ENCODE measurements around the gene CLCN7. TPM values are rescaled to one million over a fixed set of nuclear protein-coding genes. Genes with fewer than 3 reads are reported as not detected.
A peak's percentile ranks its signal among the peaks of the same experiment; 100 is the strongest.

The CLCN7 gene
- total and polyA plus RNA-seq, 2 of the 8 experiments (the other 6 are each of a cell fraction or from before 2014, with no cell fraction given): 38.6 to 81.5 TPM

DNA sequence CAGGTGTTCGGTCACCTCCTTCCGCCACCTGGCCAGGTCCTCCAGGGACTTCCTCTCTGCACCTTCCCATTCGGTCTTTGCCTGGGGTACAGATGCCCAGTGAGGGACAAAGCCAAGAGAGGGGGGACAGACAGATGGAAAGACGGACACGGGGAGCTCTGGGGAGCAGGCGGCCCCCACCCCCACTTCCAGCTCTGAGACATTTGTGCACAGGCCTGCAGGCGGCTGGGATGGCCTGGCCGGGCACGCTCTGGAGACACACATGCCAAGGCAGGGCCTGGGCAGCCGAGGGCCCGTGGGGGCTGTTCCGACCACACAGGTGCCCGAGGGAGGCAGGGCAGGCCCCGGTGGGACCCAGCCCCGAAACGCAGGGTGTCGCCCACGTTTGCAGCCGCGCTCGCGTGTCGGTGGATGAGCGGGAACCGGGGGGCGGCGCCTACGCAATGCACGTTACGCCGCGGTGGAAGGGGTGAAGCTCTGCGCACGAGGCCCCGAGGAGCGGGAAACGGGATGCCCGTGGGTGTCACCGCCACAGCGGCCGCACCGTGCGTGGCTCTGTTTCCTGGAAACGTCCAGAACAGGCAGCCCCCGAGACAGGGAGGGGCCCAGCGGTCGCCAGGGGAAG lies 38.0 kb downstream of the CLCN7 start:
- H2BK15ac ChIP-seq (ENCODE audit: low read length): no peak overlapping the region
- ChIA-PET POLR2A (ENCODE audit: partially characterized antibody) (interaction anchor here (0.6 to 5.6 kb wide), 6 partner anchors 8 to 319 kb away, joined by 3 to 22 read pairs (median 4); partner anchors contain the start of gene UQCC4), CTCF (ENCODE audit: partially characterized antibody) (interaction anchor here (0.8 to 4.0 kb wide), 3 partner anchors 9 to 693 kb away, joined by 3 to 30 read pairs (median 3); no protein-coding TSS in a partner anchor)
- H3K18ac ChIP-seq (ENCODE audit: extremely low read depth, low read length): no peak overlapping the region
- H4K8ac ChIP-seq (ENCODE audit: extremely low read depth, insufficient read depth, low read length): peak overlapping the region; percentile 7; the same call in 1 of the 2 replicates
- H3K4me3 ChIP-seq (ENCODE audit: extremely low read depth in 1 of 4, insufficient read depth in 2 of 4, low read depth in 3 of 4, low read length in 4 of 4): no peak overlapping the region
- no peaks in the 10 kb centered on the region for H3K36me3 ChIP-seq (ENCODE audit: control insufficient read depth in 2 of 4, insufficient read depth in 4 of 4, low read length in 3 of 4)
- 0 out of 7 replicates have a peak overlapping the region, but pooled peaks of 1 of the 4 experiments have one; percentile 18 for H3K9ac ChIP-seq (replicated peaks in 1 of 4; ENCODE audit: extremely low read depth in 1 of 4, low read depth in 3 of 4, low read length in 3 of 4)
- H4K20me1 ChIP-seq (replicated peaks in 1 of 2; ENCODE audit: control insufficient read depth in 1 of 2, insufficient read depth in 2 of 2, low read length in 2 of 2): no peaks in the 10 kb centered on the region
- no peaks in the 10 kb centered on the region for H3K9me3 ChIP-seq (ENCODE audit: insufficient read depth in 2 of 2, low read depth in 1 of 2, low read length in 1 of 2)
- H3K56ac ChIP-seq (replicated peaks; ENCODE audit: insufficient read length, low read depth, low read length): no peak overlapping the region
- H3K14ac ChIP-seq (ENCODE audit: insufficient read length): no peak overlapping the region
- no peak overlapping the region for H2BK20ac ChIP-seq (ENCODE audit: low read length)
- H3K27ac ChIP-seq (ENCODE audit: low read depth, low read length): no peak overlapping the region
- H2AK5ac ChIP-seq (ENCODE audit: low read depth, low read length): no peak overlapping the region
- H3K79me1 ChIP-seq (ENCODE audit: low read depth, low read length): no peaks in the 10 kb centered on the region
- WGBS, 2 experiments (ENCODE audit: extremely low coverage in 1 of 2, insufficient coverage in 1 of 2, insufficient read length in 1 of 2, insufficient replicate concordance in 2 of 2, low coverage in 1 of 2, low lambda C conversion rate in 2 of 2, missing lambda C conversion rate in 1 of 2): 93% methylated on average over 36 of the region's 47 CpGs; no CpG with 5 or more reads in 1 of the 2 experiments
- DNase-seq (ENCODE audit: low read depth in 1 of 2, low spot score in 2 of 2) (no peak), FAIRE-seq (no peak)
- no peaks in the 10 kb centered on the region for H3K27me3 ChIP-seq (replicated peaks in 1 of 4; ENCODE audit: control insufficient read depth in 3 of 4, extremely low read depth in 1 of 4, insufficient read depth in 3 of 4, low read length in 3 of 4)
- no peaks in the 10 kb centered on the region for H3K79me2 ChIP-seq (ENCODE audit: control insufficient read depth in 1 of 2, insufficient read depth in 2 of 2, low read length in 2 of 2)
- no peak overlapping the region for H4K5ac ChIP-seq (ENCODE audit: insufficient read length, low read depth, low read length)
- H2AFZ ChIP-seq (ENCODE audit: low read length): no peak overlapping the region
- no peak overlapping the region for H3K23ac ChIP-seq (ENCODE audit: insufficient read length)
- H2BK5ac ChIP-seq (ENCODE audit: low read depth, low read length): no peak overlapping the region
- H3K23me2 ChIP-seq (ENCODE audit: low read depth, low read length): no peaks in the 10 kb centered on the region
- H2BK120ac ChIP-seq (replicated peaks; ENCODE audit: low read depth, low read length): no peak overlapping the region
- TF ChIP-seq EZH2 (IDR thresholded peaks at IDR 0.05; ENCODE audit: low read depth, low read length, severe bottlenecking) (no peak), JUND (IDR thresholded peaks at IDR 0.05; ENCODE audit: low read length) (no peak), HDAC6 (IDR thresholded peaks at IDR 0.05; ENCODE audit: low read depth, low read length) (no peak), ASH2L (IDR thresholded peaks at IDR 0.05; ENCODE audit: low read length) (no peak), SIRT6 (IDR thresholded peaks at IDR 0.05; ENCODE audit: low read length) (no peak), SIN3A (conservative IDR thresholded peaks at IDR 0.05 in 1 of 2, IDR thresholded peaks at IDR 0.05 in 1 of 2; ENCODE audit: low read depth in 1 of 2, low read length in 2 of 2) (no peak), POLR2A (IDR thresholded peaks at IDR 0.05; ENCODE audit: control extremely low read depth in 1 of 2, low read depth in 2 of 2, low read length in 2 of 2) (no peak), GABPA (IDR thresholded peaks at IDR 0.05; ENCODE audit: borderline replicate concordance, insufficient read depth, low read length) (no peak)
- TF ChIP-seq, protein P1, sequence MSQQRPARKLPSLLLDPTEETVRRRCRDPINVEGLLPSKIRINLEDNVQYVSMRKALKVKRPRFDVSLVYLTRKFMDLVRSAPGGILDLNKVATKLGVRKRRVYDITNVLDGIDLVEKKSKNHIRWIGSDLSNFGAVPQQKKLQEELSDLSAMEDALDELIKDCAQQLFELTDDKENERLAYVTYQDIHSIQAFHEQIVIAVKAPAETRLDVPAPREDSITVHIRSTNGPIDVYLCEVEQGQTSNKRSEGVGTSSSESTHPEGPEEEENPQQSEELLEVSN (IDR thresholded peaks at IDR 0.05): no peak
- TF ChIP-seq, protein P2, sequence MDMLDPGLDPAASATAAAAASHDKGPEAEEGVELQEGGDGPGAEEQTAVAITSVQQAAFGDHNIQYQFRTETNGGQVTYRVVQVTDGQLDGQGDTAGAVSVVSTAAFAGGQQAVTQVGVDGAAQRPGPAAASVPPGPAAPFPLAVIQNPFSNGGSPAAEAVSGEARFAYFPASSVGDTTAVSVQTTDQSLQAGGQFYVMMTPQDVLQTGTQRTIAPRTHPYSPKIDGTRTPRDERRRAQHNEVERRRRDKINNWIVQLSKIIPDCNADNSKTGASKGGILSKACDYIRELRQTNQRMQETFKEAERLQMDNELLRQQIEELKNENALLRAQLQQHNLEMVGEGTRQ (IDR thresholded peaks at IDR 0.05; ENCODE audit: low read length): no peak
- H4K91ac ChIP-seq (replicated peaks; ENCODE audit: insufficient read length, low read length): no peak overlapping the region
- no peak overlapping the region for H3K4ac ChIP-seq (replicated peaks; ENCODE audit: insufficient read length, low read depth, low read length)
- no peak overlapping the region for H3K4me2 ChIP-seq (ENCODE audit: insufficient read depth in 1 of 2, low read depth in 2 of 2, low read length in 2 of 2)
- no peak overlapping the region for H2BK12ac ChIP-seq (ENCODE audit: low read depth, low read length)
- no peaks in the 10 kb centered on the region; a peak in 1 of 7 replicates for H3K4me1 ChIP-seq (replicated peaks in 1 of 4; ENCODE audit: control insufficient read depth in 3 of 4, insufficient read depth in 4 of 4, low read length in 3 of 4)
